BLaER1 (cell line): Measurements from ENCODE around the gene ANGPTL5.

ENCODE experiments used
- H3K27ac ChIP-seq: shearing (Covaris generic); formaldehyde crosslinking; 2 replicates; pipeline ENCODE4 v1.8.1; 2022
- H3K27me3 ChIP-seq: shearing (Covaris generic); formaldehyde crosslinking; 2 replicates; pipeline ENCODE4 v1.8.1; 2022
- H3K36me3 ChIP-seq: shearing (Covaris generic); formaldehyde crosslinking; 2 replicates; pipeline ENCODE4 v1.8.1; 2022
- H3K4me1 ChIP-seq: shearing (Covaris generic); formaldehyde crosslinking; 2 replicates; pipeline ENCODE4 v1.8.1; 2022
- H3K4me2 ChIP-seq: shearing (Covaris generic); formaldehyde crosslinking; 2 replicates; pipeline ENCODE4 v1.8.1; 2022
- H3K4me3 ChIP-seq: shearing (Covaris generic); formaldehyde crosslinking; 2 replicates; pipeline ENCODE4 v1.8.1; 2022
- H3K9ac ChIP-seq: shearing (Covaris generic); formaldehyde crosslinking; 2 replicates; pipeline ENCODE4 v1.8.1; 2022
- H3K9me3 ChIP-seq: shearing (Covaris generic); formaldehyde crosslinking; 2 replicates; pipeline ENCODE4 v1.8.1; 2022
- H4K20me1 ChIP-seq: shearing (Covaris generic); formaldehyde crosslinking; 2 replicates; pipeline ENCODE4 v1.8.1; 2022
- Cebpa-rat ChIP-seq: shearing (Covaris generic); IDR thresholded peaks from 2 replicates; pipeline ENCODE4 v1.8.1; 2022

Gene ANGPTL5

GRCh38 chr11:101929294-101929915 is 13.1 kb upstream of the ANGPTL5 start:
- no peak for TF ChIP-seq Cebpa-rat
- no peak overlapping the region for H3K4me2 ChIP-seq

GRCh38 chr11:101923554-101923953 is 7.2 kb upstream of the ANGPTL5 start:
- H3K4me1 ChIP-seq: no peaks in the 10 kb centered on the region
- no peaks in the 10 kb centered on the region for H4K20me1 ChIP-seq
- H3K9ac ChIP-seq: no peak overlapping the region
- H3K36me3 ChIP-seq: no peaks in the 10 kb centered on the region
- H3K27ac ChIP-seq: no peak overlapping the region
- no peaks in the 10 kb centered on the region for H3K9me3 ChIP-seq
- no peak overlapping the region for H3K4me2 ChIP-seq
- H3K27me3 ChIP-seq: no peaks in the 10 kb centered on the region
- no peak overlapping the region for H3K4me3 ChIP-seq
- no peak for TF ChIP-seq Cebpa-rat

More at GRCh38 chr11:101929294-101929915, 13.1 kb upstream of the ANGPTL5 start:
- Histone ChIP-seq H3K4me1 (no peaks in the 10 kb centered on the region), H3K27ac (no peak overlapping the region), H3K9ac (no peak overlapping the region), H3K4me3 (no peak overlapping the region), H3K27me3 (no peaks in the 10 kb centered on the region), H3K9me3 (no peaks in the 10 kb centered on the region), H3K36me3 (no peaks in the 10 kb centered on the region), H4K20me1 (no peaks in the 10 kb centered on the region)

- Histone ChIP-seq H3K9ac (no peak overlapping the region), H4K20me1 (no peaks in the 10 kb centered on the region), H3K27ac (no peak overlapping the region)
Observed at GRCh38 chr11:101920992-101921391, 4.7 kb upstream of the ANGPTL5 start.

GRCh38 chr11:101917226-101917625 is 904 bp upstream of the ANGPTL5 start:
- H3K36me3 ChIP-seq: no peaks in the 10 kb centered on the region

More at GRCh38 chr11:101920992-101921391, 4.7 kb upstream of the ANGPTL5 start:
- Histone ChIP-seq H3K4me2 (no peak overlapping the region), H3K4me1 (peaks cover 4% of the 10 kb centered on the region), H3K9me3 (no peaks in the 10 kb centered on the region), H3K36me3 (no peaks in the 10 kb centered on the region), H3K27me3 (no peaks in the 10 kb centered on the region), H3K4me3 (no peak overlapping the region)
- no peak for TF ChIP-seq Cebpa-rat

GRCh38 chr11:101915791-101916291 is 481 bp downstream of the ANGPTL5 start:
- Histone ChIP-seq H3K9ac (no peak overlapping the region), H3K4me2 (peak overlapping the region; percentile 59)

More at GRCh38 chr11:101917226-101917625, 904 bp upstream of the ANGPTL5 start:
- H3K9ac ChIP-seq: no peak overlapping the region
- no peaks in the 10 kb centered on the region for H4K20me1 ChIP-seq
- no peaks in the 10 kb centered on the region for H3K27me3 ChIP-seq
- no peak overlapping the region for H3K4me2 ChIP-seq
- TF ChIP-seq Cebpa-rat: no peak
- no peak overlapping the region for H3K27ac ChIP-seq
- H3K9me3 ChIP-seq: peaks cover 6% of the 10 kb centered on the region; the same call in 1 of the 2 replicates
- peaks cover 14% of the 10 kb centered on the region for H3K4me1 ChIP-seq
- no peak overlapping the region for H3K4me3 ChIP-seq

GRCh38 chr11:101914738-101915426 is 1.4 kb downstream of the ANGPTL5 start, which contains the start of gene CEP126:
CEP126 (plus strand) TSS chr11:101915010; CDS start chr11:101915285, 275 bp downstream.
- H3K4me1 ChIP-seq: peaks cover 14% of the 10 kb centered on the region
- no peak for TF ChIP-seq Cebpa-rat
- H3K27ac ChIP-seq: 0 out of 2 replicates have a peak within 1 kb of the TSS, but pooled peaks have one; percentile 31

More at GRCh38 chr11:101915791-101916291, 481 bp downstream of the ANGPTL5 start:
- Histone ChIP-seq H4K20me1 (no peaks in the 10 kb centered on the region), H3K4me1 (peaks cover 14% of the 10 kb centered on the region), H3K27me3 (no peaks in the 10 kb centered on the region), H3K36me3 (no peaks in the 10 kb centered on the region), H3K27ac (no peak overlapping the region), H3K4me3 (peak overlapping the region; percentile 68), H3K9me3 (peaks cover 6% of the 10 kb centered on the region; the same call in 1 of the 2 replicates)
- TF ChIP-seq Cebpa-rat: peak; percentile 41; the same call in 1 of the 2 replicates

GRCh38 chr11:101914341-101914737 is 2.0 kb downstream of the ANGPTL5 start:
- H3K36me3 ChIP-seq: no peaks in the 10 kb centered on the region
- H3K9ac ChIP-seq: no peak overlapping the region
- H3K27ac ChIP-seq: no peak overlapping the region
- H3K9me3 ChIP-seq: peaks cover 6% of the 10 kb centered on the region; the same call in 1 of the 2 replicates
- H3K27me3 ChIP-seq: no peaks in the 10 kb centered on the region
- H3K4me3 ChIP-seq: peak overlapping the region; percentile 68
- peaks cover 14% of the 10 kb centered on the region for H3K4me1 ChIP-seq
- no peak for TF ChIP-seq Cebpa-rat
- H3K4me2 ChIP-seq: peak overlapping the region; percentile 69
- H4K20me1 ChIP-seq: no peaks in the 10 kb centered on the region

More at GRCh38 chr11:101914738-101915426, 1.4 kb downstream of the ANGPTL5 start, which contains the start of gene CEP126:
- H3K4me3 ChIP-seq: peak within 1 kb of the TSS; percentile 68
- peak within 1 kb of the TSS; percentile 69 for H3K4me2 ChIP-seq
- peaks cover 6% of the 10 kb centered on the region; the same call in 1 of the 2 replicates for H3K9me3 ChIP-seq
- no peaks in the 10 kb centered on the region for H4K20me1 ChIP-seq
- H3K36me3 ChIP-seq: no peaks in the 10 kb centered on the region
- no peaks in the 10 kb centered on the region for H3K27me3 ChIP-seq
- H3K9ac ChIP-seq: peak within 1 kb of the TSS; percentile 38; the same call in 1 of the 2 replicates

GRCh38 chr11:101913656-101914055 is 2.7 kb downstream of the ANGPTL5 start:
- H3K36me3 ChIP-seq: no peaks in the 10 kb centered on the region
- H3K4me2 ChIP-seq: no peak overlapping the region
- no peaks in the 10 kb centered on the region for H3K27me3 ChIP-seq
- H3K9ac ChIP-seq: no peak overlapping the region
- no peak for TF ChIP-seq Cebpa-rat
- H3K4me3 ChIP-seq: no peak overlapping the region
- no peaks in the 10 kb centered on the region for H4K20me1 ChIP-seq
- H3K4me1 ChIP-seq: peaks cover 14% of the 10 kb centered on the region
- peaks cover 6% of the 10 kb centered on the region; the same call in 1 of the 2 replicates for H3K9me3 ChIP-seq
- no peak overlapping the region for H3K27ac ChIP-seq

GRCh38 chr11:101912823-101913284 is 3.5 kb downstream of the ANGPTL5 start:
- Histone ChIP-seq H3K4me3 (no peak overlapping the region), H3K4me1 (peaks cover 14% of the 10 kb centered on the region), H3K27ac (no peak overlapping the region), H3K27me3 (no peaks in the 10 kb centered on the region), H3K4me2 (no peak overlapping the region), H3K9me3 (peaks cover 6% of the 10 kb centered on the region; the same call in 1 of the 2 replicates), H4K20me1 (no peaks in the 10 kb centered on the region), H3K36me3 (no peaks in the 10 kb centered on the region), H3K9ac (no peak overlapping the region)
- TF ChIP-seq Cebpa-rat: no peak
